H1 (cell line): ENCODE data around the gene PRKN.

Experiments
- CTCF ChIP-seq, 3 experiments: IDR thresholded peaks; 1 replicate in 2 of 3; 2 replicates in 1 of 3; pipeline versions ENCODE4 v1.5.1 to v1.6.1; 2011; ENCODE audit warnings: low read length in 3 of 3, mild to moderate bottlenecking in 3 of 3, inconsistent platforms in 2 of 3, low read depth in 1 of 3, moderate library complexity in 1 of 3; ENCODE audit not compliant: insufficient read depth in 1 of 3; ENCODE audit errors: control extremely low read depth in 1 of 3
- GABPA ChIP-seq: IDR thresholded peaks from 2 replicates; pipeline ENCODE4 v1.6.1; 2011; ENCODE audit warnings: mild to moderate bottlenecking, low read length, moderate library complexity, borderline replicate concordance; ENCODE audit not compliant: insufficient read depth
- POLR2A ChIP-seq, 2 experiments: IDR thresholded peaks; 1 replicate in 1 of 2; 2 replicates in 1 of 2; pipeline ENCODE4 v1.6.1; 2011; ENCODE audit warnings: low read depth in 2 of 2, low read length in 2 of 2, mild to moderate bottlenecking in 2 of 2; ENCODE audit errors: control extremely low read depth in 1 of 2
- SAP30 ChIP-seq: fragments of 300-600 bp; sonication (generic); IDR thresholded peaks from 2 replicates; pipeline ENCODE4 v1.7.1; 2012; ENCODE audit warnings: low read length, moderate library complexity, mild to moderate bottlenecking, inconsistent platforms; ENCODE audit not compliant: insufficient read depth, insufficient replicate concordance
- TF ChIP-seq, protein P1 (sequence below): IDR thresholded peaks from 2 replicates; pipeline ENCODE4 v1.6.1; 2012; ENCODE audit warnings: inconsistent platforms

DNA sequence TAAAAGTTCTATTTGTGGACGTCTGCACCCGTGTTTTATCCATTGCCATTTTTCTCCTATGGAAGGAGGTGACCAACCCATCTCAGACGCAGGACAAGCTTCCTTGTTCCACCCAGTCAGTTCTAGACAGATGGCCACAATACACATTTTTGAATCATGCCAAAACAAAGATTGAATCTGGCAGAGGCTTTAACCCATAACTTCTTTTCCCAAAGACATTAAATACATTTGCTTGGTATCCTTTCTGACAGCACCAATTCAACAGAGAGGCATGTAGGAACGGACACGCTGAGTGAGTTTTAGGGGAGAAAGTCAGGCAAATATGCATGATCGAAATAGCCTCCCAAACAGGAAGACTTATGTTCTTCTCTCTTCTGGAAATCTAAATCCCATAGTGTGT, 901.1 kb downstream of the PRKN start:
- no peak for TF ChIP-seq POLR2A (IDR thresholded peaks at IDR 0.05; ENCODE audit: control extremely low read depth in 1 of 2, low read depth in 2 of 2, low read length in 2 of 2)
- no peak for TF ChIP-seq SAP30
- TF ChIP-seq, protein P1, sequence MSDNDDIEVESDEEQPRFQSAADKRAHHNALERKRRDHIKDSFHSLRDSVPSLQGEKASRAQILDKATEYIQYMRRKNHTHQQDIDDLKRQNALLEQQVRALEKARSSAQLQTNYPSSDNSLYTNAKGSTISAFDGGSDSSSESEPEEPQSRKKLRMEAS: no peak
- no peak for TF ChIP-seq CTCF (IDR thresholded peaks at IDR 0.05; ENCODE audit: control extremely low read depth in 1 of 3, insufficient read depth in 1 of 3, low read depth in 1 of 3, low read length in 3 of 3)
- no peak for TF ChIP-seq GABPA
